HG02973 (cell line): ENCODE results near the gene NPAS3.

ENCODE experiments used
- ATAC-seq: cut with Tn5 transposase; IDR thresholded peaks from one replicate; pipeline ENCODE4 v1.9.1; 2021; ENCODE audit warnings: moderate library complexity; ENCODE audit not compliant: unreplicated experiment

Gene NPAS3

GRCh38 chr14:33420051-33420627 lies 481.5 kb downstream of the NPAS3 start:
- ATAC-seq, result no peak

- ATAC-seq, result no peak
These were observed 491.8 kb downstream of the NPAS3 start for GRCh38 chr14:33430414-33431035.

GRCh38 chr14:33432407-33433023 lies 493.8 kb downstream of the NPAS3 start:
- no peak for ATAC-seq

GRCh38 chr14:33433396-33433795 lies 494.7 kb downstream of the NPAS3 start:
- no peak for ATAC-seq

- ATAC-seq, result no peak
These were observed 497.4 kb downstream of the NPAS3 start for GRCh38 chr14:33435911-33436689.

- ATAC-seq, result no peak
These were observed 503.0 kb downstream of the NPAS3 start for GRCh38 chr14:33441633-33442032.

GRCh38 chr14:33444136-33444535 lies 505.5 kb downstream of the NPAS3 start:
- ATAC-seq, result no peak

- ATAC-seq, result no peak
These were observed 510.6 kb downstream of the NPAS3 start for GRCh38 chr14:33449268-33449667.

- no peak for ATAC-seq
These were observed 511.2 kb downstream of the NPAS3 start for GRCh38 chr14:33449703-33450395.

GRCh38 chr14:33450416-33450815 lies 511.7 kb downstream of the NPAS3 start:
- no peak for ATAC-seq

GRCh38 chr14:33451211-33451610 lies 512.5 kb downstream of the NPAS3 start:
- ATAC-seq, result no peak

- no peak for ATAC-seq
These were observed 514.3 kb downstream of the NPAS3 start for GRCh38 chr14:33452995-33453394.

- no peak for ATAC-seq
These were observed 515.4 kb downstream of the NPAS3 start for GRCh38 chr14:33454022-33454595.

GRCh38 chr14:33454707-33455106 lies 516.0 kb downstream of the NPAS3 start:
- ATAC-seq, result no peak

- no peak for ATAC-seq
These were observed 517.1 kb downstream of the NPAS3 start for GRCh38 chr14:33455654-33456345.

- ATAC-seq, result no peak
These were observed 518.3 kb downstream of the NPAS3 start for GRCh38 chr14:33457021-33457420.

GRCh38 chr14:33457617-33458016 lies 518.9 kb downstream of the NPAS3 start:
- ATAC-seq, result no peak

- ATAC-seq, result no peak
These were observed 521.5 kb downstream of the NPAS3 start for GRCh38 chr14:33460164-33460563.

- no peak for ATAC-seq
These were observed 522.4 kb downstream of the NPAS3 start for GRCh38 chr14:33461036-33461435.

- no peak for ATAC-seq
These were observed 525.1 kb downstream of the NPAS3 start for GRCh38 chr14:33463731-33464130.
